Activated CD8-positive, alpha-beta T cell treated with anti-CD3 and anti-CD28 coated beads for 36 hours (primary cell): Measurements from ENCODE around the gene RTKN. TPM values are rescaled to one million over a fixed set of nuclear protein-coding genes. Genes with fewer than 3 reads are reported as not detected.

ENCODE experiments used
- ATAC-seq: fragments of 200-7000 bp; cut with Tn5 transposase; one replicate; pipeline ENCODE4 v1.10.0; 2021; ENCODE audit warnings: mild to moderate bottlenecking, moderate library complexity
- CTCF ChIA-PET: fragments of 350-600 bp; sonication (Branson Sonifier 250); formaldehyde crosslinking; loops from one replicate; lab custom pipeline; 2021; ENCODE audit warnings: antibody characterized with exemption; lab: Charles Lee
- POLR2A ChIA-PET: fragments of 350-600 bp; sonication (Branson Sonifier 250); formaldehyde crosslinking; loops from one replicate; lab custom pipeline; 2021; ENCODE audit warnings: antibody characterized with exemption; lab: Charles Lee
- DNase-seq: peaks from one replicate; pipeline ENCODE4 v3.0.0-alpha.2; 2020
- H3K27ac Mint-ChIP-seq: one replicate; pipeline ENCODE4 v1.8.0; 2021; ENCODE audit warnings: mild to moderate bottlenecking, mixed read lengths
- H3K27me3 Mint-ChIP-seq: one replicate; pipeline ENCODE4 v1.8.0; 2021; ENCODE audit warnings: mixed read lengths
- H3K36me3 Mint-ChIP-seq: one replicate; pipeline ENCODE4 v1.8.0; 2021; ENCODE audit warnings: low read depth, mixed read lengths
- H3K4me1 Mint-ChIP-seq: one replicate; pipeline ENCODE4 v1.8.0; 2021; ENCODE audit warnings: low read depth, mixed read lengths
- H3K4me3 Mint-ChIP-seq: one replicate; pipeline ENCODE4 v1.8.0; 2021; ENCODE audit warnings: mild to moderate bottlenecking, moderate library complexity, mixed read lengths
- H3K9me3 Mint-ChIP-seq: one replicate; pipeline ENCODE4 v1.8.0; 2021; ENCODE audit warnings: mixed read lengths
- intact Hi-C: fragments of 100-400 bp; cut with micrococcal nuclease; formaldehyde crosslinking; loops from one replicate; pipeline ENCODE4 v1.10.0; 2022
- total RNA-seq, 2 experiments: library from RNA; stranded (reverse); gene quantifications; one replicate each; pipeline ENCODE4 v1.2.3, GENCODE V29; 2021
- TF ChIP-seq, protein P1 (sequence below): fragments of 200-600 bp; IDR thresholded peaks from one replicate; pipeline ENCODE4 v1.8.0; 2022; ENCODE audit warnings: antibody characterized with exemption, mild to moderate bottlenecking

Gene RTKN
- total RNA-seq, 2 experiments from 2014 or later = 1.2 to 1.6 TPM

GRCh38 chr2:74393525-74393924 lies 48.2 kb downstream of the RTKN start:
- ChIA-PET POLR2A (no interaction called here), CTCF (interaction anchor here (3.1 to 3.6 kb wide), 2 partner anchors 62 to 143 kb away, joined by 15 to 24 read pairs; partner anchors contain the start of gene INO80B)
- DNase-seq = no peak
- no peak for ATAC-seq
- H3K4me3 Mint-ChIP-seq = no peak overlapping the region
- H3K9me3 Mint-ChIP-seq = no peaks in the 10 kb centered on the region
- H3K4me1 Mint-ChIP-seq = peaks cover 2% of the 10 kb centered on the region
- no peak overlapping the region for H3K27ac Mint-ChIP-seq
- TF ChIP-seq, protein P1, sequence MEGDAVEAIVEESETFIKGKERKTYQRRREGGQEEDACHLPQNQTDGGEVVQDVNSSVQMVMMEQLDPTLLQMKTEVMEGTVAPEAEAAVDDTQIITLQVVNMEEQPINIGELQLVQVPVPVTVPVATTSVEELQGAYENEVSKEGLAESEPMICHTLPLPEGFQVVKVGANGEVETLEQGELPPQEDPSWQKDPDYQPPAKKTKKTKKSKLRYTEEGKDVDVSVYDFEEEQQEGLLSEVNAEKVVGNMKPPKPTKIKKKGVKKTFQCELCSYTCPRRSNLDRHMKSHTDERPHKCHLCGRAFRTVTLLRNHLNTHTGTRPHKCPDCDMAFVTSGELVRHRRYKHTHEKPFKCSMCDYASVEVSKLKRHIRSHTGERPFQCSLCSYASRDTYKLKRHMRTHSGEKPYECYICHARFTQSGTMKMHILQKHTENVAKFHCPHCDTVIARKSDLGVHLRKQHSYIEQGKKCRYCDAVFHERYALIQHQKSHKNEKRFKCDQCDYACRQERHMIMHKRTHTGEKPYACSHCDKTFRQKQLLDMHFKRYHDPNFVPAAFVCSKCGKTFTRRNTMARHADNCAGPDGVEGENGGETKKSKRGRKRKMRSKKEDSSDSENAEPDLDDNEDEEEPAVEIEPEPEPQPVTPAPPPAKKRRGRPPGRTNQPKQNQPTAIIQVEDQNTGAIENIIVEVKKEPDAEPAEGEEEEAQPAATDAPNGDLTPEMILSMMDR = no peak
- intact Hi-C loops = loop anchor here (10.0 kb wide), 1 partner anchor 139 kb away; no protein-coding TSS in a partner anchor
- no peaks in the 10 kb centered on the region for H3K36me3 Mint-ChIP-seq
- no peaks in the 10 kb centered on the region for H3K27me3 Mint-ChIP-seq

- no peaks in the 10 kb centered on the region for H3K36me3 Mint-ChIP-seq
- no peak for ATAC-seq
- intact Hi-C loops = loop anchor here (10.0 kb wide), 1 partner anchor 138 kb away; no protein-coding TSS in a partner anchor
- no peaks in the 10 kb centered on the region for H3K9me3 Mint-ChIP-seq
- ChIA-PET CTCF (interaction anchor here (0.7 to 3.6 kb wide), 15 partner anchors 9 to 712 kb away, joined by 3 to 24 read pairs (median 4); partner anchors contain the start of genes CCDC142, INO80B, MOB1A and STAMBP), POLR2A (interaction anchor here (0.6 to 2.2 kb wide), 10 partner anchors 10 to 189 kb away, joined by 3 to 9 read pairs (median 3); partner anchors contain the start of genes C2orf81, INO80B and WDR54)
- peak overlapping the region; percentile 45 for H3K27ac Mint-ChIP-seq
- H3K27me3 Mint-ChIP-seq = no peaks in the 10 kb centered on the region
- TF ChIP-seq, protein P1 = no peak
- peak overlapping the region; percentile 86 for H3K4me3 Mint-ChIP-seq
- H3K4me1 Mint-ChIP-seq = peaks cover 2% of the 10 kb centered on the region
- DNase-seq = no peak
Measured at GRCh38 chr2:74392449-74392743, 49.3 kb downstream of the RTKN start.

DNA sequence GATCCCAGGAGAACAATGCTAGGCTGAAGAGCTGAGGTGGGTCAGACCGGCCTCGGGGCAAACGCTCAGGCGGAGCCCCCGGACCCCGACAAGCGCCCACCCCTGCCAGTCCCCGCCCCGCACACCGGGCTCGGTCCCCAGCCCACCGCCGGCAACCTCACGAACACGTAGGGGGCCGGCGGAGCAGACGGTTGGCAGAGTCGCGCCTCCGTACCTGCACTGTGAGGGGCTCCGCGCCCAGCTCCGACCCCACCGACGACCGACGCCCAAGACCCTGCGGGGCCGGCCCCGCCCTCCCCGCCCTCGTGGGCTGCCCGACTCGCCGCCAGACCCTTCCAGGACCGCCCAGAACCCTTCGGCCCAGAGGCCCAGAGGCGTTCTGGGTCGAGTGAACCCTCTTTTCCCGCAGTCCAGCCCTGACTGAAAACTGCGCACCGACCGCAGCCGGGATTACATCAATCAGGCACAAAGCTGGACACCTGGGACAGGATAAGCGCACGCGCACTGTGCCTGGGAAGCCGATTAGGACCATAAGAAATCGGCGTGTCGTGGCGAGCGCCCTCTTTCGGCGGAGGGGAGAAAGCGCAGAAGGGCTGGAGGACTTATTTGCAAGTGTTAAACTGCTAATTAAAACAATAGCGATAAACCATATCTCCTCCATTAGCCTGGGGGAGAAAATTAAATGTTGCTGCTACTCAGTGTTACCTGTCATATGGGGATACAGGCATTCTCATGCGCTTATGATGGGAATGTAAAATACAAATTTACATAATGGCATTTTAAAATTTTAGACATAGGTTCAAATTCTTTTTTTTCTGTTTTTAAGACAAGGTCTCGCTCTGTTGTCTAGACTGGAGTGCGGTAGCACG lies 49.9 kb downstream of the RTKN start:
- Mint-ChIP-seq H3K36me3 (no peaks in the 10 kb centered on the region), H3K27ac (peak overlapping the region; percentile 99), H3K4me3 (peak overlapping the region; percentile 86), H3K27me3 (no peaks in the 10 kb centered on the region), H3K4me1 (peaks cover 2% of the 10 kb centered on the region), H3K9me3 (no peaks in the 10 kb centered on the region)
- TF ChIP-seq, protein P1 = peak; percentile 96
- ATAC-seq = peak; percentile 92
- intact Hi-C loops = loop anchor here (10.0 kb wide), 1 partner anchor 137 kb away; no protein-coding TSS in a partner anchor
- CTCF ChIA-PET = interaction anchor here (0.7 to 3.6 kb wide), 34 partner anchors 10 to 712 kb away, joined by 3 to 24 read pairs (median 4); partner anchors contain the start of genes CCDC142, DCTN1, INO80B and MOB1A
- DNase-seq = peak; percentile 95
- POLR2A ChIA-PET = interaction anchor here (0.6 to 2.2 kb wide), 14 partner anchors 10 to 195 kb away, joined by 3 to 9 read pairs (median 3); partner anchors contain the start of genes C2orf81, INO80B and WDR54

GRCh38 chr2:74391209-74391579 lies 50.5 kb downstream of the RTKN start:
- H3K9me3 Mint-ChIP-seq = no peaks in the 10 kb centered on the region
- ATAC-seq = peak; percentile 21
- ChIA-PET CTCF (interaction anchor here (0.7 to 3.6 kb wide), 32 partner anchors 9 to 711 kb away, joined by 3 to 24 read pairs (median 4); partner anchors contain the start of genes CCDC142, DCTN1, INO80B and MOB1A), POLR2A (interaction anchor here (0.6 to 2.2 kb wide), 12 partner anchors 9 to 243 kb away, joined by 3 to 9 read pairs (median 3); partner anchors contain the start of genes BOLA3, C2orf81, INO80B and WDR54)
- intact Hi-C loops = loop anchor here (10.0 kb wide), 1 partner anchor 136 kb away; no protein-coding TSS in a partner anchor
- no peaks in the 10 kb centered on the region for H3K36me3 Mint-ChIP-seq
- H3K27ac Mint-ChIP-seq = peak overlapping the region; percentile 99
- TF ChIP-seq, protein P1 = no peak
- no peaks in the 10 kb centered on the region for H3K27me3 Mint-ChIP-seq
- H3K4me1 Mint-ChIP-seq = peaks cover 2% of the 10 kb centered on the region
- no peak for DNase-seq
- peak overlapping the region; percentile 86 for H3K4me3 Mint-ChIP-seq
